Suprapubic skin (tissue), 4 donors: ENCODE data around the gene TMEM132D. TPM values are rescaled to one million over a fixed set of nuclear protein-coding genes. Genes with fewer than 3 reads are reported as not detected.

Source experiments
- DNase-seq, 2 donors: peaks; one replicate each; pipeline ENCODE4 v3.0.0-alpha.2; 2019; ENCODE audit warnings: low spot score in 2 of 2
- H3K27ac ChIP-seq: fragments of 200-600 bp; sonication (generic); one replicate; pipeline ENCODE4 v1.5.1; 2019
- H3K27me3 ChIP-seq: fragments of 200-600 bp; sonication (generic); one replicate; pipeline ENCODE4 v1.5.1; 2019
- H3K36me3 ChIP-seq: fragments of 200-600 bp; sonication (generic); one replicate; pipeline ENCODE4 v1.5.1; 2019
- H3K4me1 ChIP-seq: fragments of 200-600 bp; sonication (generic); one replicate; pipeline ENCODE4 v1.5.1; 2019
- H3K4me3 ChIP-seq: fragments of 200-600 bp; sonication (generic); one replicate; pipeline ENCODE4 v1.5.1; 2019; ENCODE audit warnings: mild to moderate bottlenecking
- H3K9me3 ChIP-seq: fragments of 200-600 bp; sonication (generic); one replicate; pipeline ENCODE4 v1.5.1; 2019
- CTCF ChIP-seq, 2 donors: fragments of 200-600 bp in 1 of 2; fragments of 450-650 bp in 1 of 2; sonication (generic) in 1 of 2; IDR thresholded peaks; one replicate each; pipeline ENCODE4 v1.5.1; 2016 to 2019; ENCODE audit warnings: antibody characterized with exemption in 2 of 2, mild to moderate bottlenecking in 1 of 2, moderate library complexity in 1 of 2
- EP300 ChIP-seq: sonication (generic); formaldehyde crosslinking; IDR thresholded peaks from one replicate; pipeline ENCODE4 v1.6.1; 2017; ENCODE audit warnings: antibody characterized with exemption
- POLR2A ChIP-seq, 2 donors: fragments of 450-650 bp; IDR thresholded peaks; one replicate each; pipeline ENCODE4 v1.6.1; 2017; ENCODE audit warnings: antibody characterized with exemption in 2 of 2, mild to moderate bottlenecking in 2 of 2, moderate library complexity in 2 of 2
- POLR2AphosphoS5 ChIP-seq, 3 donors: sonication (generic); formaldehyde crosslinking; IDR thresholded peaks; one replicate each; pipeline ENCODE4 v1.6.1; 2017; ENCODE audit warnings: antibody characterized with exemption in 3 of 3
- WGBS: methylation state at CpG from one replicate; pipeline ENCODE4 v1.1.5; 2018; 5-methylcytosine and 5-hydroxymethylcytosine counted together
- total RNA-seq, 4 donors: library from RNA; depleted of rRNA; stranded (reverse); fragments of >200 nt; gene quantifications; one replicate each; pipeline ENCODE4 v1.1.0, GENCODE V29; 2016

TMEM132D gene
- under 1 TPM in 2 of 4 donors, not detected in 2; 0.10 to 0.64 TPM for total RNA-seq

DNA sequence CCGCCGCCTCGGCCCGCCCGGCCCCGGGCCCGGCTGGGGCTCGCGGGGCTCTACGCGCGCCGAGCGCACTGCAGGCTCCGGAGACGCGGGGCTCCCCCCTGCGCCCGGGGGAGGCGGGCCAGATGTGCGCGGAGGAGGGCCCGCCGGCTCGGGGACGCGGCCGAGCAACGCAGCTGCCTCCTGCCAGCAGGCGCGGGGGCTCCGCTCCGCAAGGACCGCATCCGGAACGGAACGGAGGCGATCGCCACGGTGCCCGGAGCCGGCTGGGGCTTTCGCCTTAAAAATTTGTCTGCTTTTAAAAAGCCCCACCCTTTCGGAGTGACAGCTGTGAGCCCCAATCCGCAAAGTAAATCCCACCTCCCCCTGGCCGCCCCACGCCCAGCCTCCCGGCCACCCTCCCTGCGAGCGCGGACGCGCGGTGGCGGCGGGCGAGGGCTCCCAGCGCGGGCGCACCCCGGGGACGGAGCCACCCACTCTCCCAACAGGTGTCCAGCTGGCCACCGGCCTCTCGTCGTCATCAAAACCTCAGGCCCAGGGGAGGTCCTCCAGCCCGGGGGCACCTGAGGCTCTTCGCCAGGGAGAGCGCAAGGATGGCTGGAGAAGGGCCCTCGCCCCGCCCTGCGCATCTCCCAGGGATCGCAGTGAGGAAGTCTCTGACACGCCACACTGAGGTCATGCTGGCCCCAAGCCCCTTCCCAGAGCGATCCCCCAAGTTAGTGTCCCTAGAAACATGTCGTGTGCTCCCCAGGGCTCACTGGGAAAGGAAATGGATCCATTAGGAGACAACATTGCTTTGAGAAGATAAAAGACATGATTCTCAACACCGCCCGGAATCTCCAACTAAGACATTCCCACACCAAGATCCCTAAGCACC is at the start of gene TMEM132D:
Gene TMEM132D (minus strand): TSS at position 70 of the 874 bp plus-strand sequence.
- Histone ChIP-seq H3K4me1 (peaks cover 4% of the 10 kb centered on the region), H3K27me3 (peaks cover 60% of the 10 kb centered on the region), H3K27ac (no peak within 1 kb of the TSS), H3K36me3 (no peaks in the 10 kb centered on the region), H3K4me3 (no peak within 1 kb of the TSS), H3K9me3 (no peaks in the 10 kb centered on the region)
- DNase-seq: no peak
- no peak for TF ChIP-seq POLR2AphosphoS5 (IDR thresholded peaks at IDR 0.05)
- no peak for TF ChIP-seq POLR2A (IDR thresholded peaks at IDR 0.05)
- WGBS: 5% methylated on average over 21 of the region's 77 CpGs

GRCh38 chr12:129949651-129950050 is 45.8 kb upstream of the TMEM132D start:
- no peak overlapping the region for H3K4me3 ChIP-seq
- DNase-seq: no peak
- WGBS: 88% methylated on average over 16 of the region's 16 CpGs
- no peaks in the 10 kb centered on the region for H3K4me1 ChIP-seq
- H3K36me3 ChIP-seq: no peaks in the 10 kb centered on the region
- peaks cover 9% of the 10 kb centered on the region for H3K9me3 ChIP-seq
- no peak for TF ChIP-seq POLR2AphosphoS5 (IDR thresholded peaks at IDR 0.05)
- TF ChIP-seq CTCF (IDR thresholded peaks at IDR 0.05): no peak
- no peak for TF ChIP-seq POLR2A (IDR thresholded peaks at IDR 0.05)
- no peak for TF ChIP-seq EP300
- no peak overlapping the region for H3K27ac ChIP-seq
- H3K27me3 ChIP-seq: no peaks in the 10 kb centered on the region

DNA sequence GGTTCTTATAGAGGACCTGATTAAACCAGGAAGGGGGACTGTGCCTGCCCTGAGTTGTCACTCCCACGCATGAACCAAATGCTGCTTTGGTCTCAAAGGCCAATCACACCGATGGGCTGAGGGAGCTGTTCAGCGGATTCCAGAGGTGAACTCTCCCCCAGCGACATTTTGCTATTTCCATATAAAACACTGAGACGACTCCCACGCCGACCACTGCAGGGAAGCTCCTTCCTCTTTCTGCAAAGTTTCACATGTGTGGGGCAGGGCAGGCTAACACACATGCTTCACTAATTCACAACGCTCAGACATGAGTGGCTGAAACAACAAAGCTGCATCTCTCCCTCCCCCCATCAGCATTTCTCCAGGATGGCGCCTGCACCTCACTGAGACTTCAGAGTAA is 37.8 kb upstream of the TMEM132D start:
- H3K4me1 ChIP-seq: no peaks in the 10 kb centered on the region
- H3K4me3 ChIP-seq: no peak overlapping the region
- H3K9me3 ChIP-seq: no peaks in the 10 kb centered on the region
- WGBS: 60% methylated on average over 9 of the region's 9 CpGs
- H3K36me3 ChIP-seq: no peaks in the 10 kb centered on the region
- H3K27me3 ChIP-seq: no peaks in the 10 kb centered on the region
- TF ChIP-seq POLR2AphosphoS5 (IDR thresholded peaks at IDR 0.05) (no peak), EP300 (no peak), CTCF (IDR thresholded peaks at IDR 0.05) (no peak), POLR2A (IDR thresholded peaks at IDR 0.05) (no peak)
- no peak overlapping the region for H3K27ac ChIP-seq
- no peak for DNase-seq

- WGBS: 51% methylated on average over 7 of the region's 7 CpGs
- Histone ChIP-seq H3K27me3 (no peaks in the 10 kb centered on the region), H3K4me3 (no peak overlapping the region), H3K36me3 (no peaks in the 10 kb centered on the region), H3K27ac (no peak overlapping the region), H3K4me1 (no peaks in the 10 kb centered on the region), H3K9me3 (peaks cover 6% of the 10 kb centered on the region)
- DNase-seq: no peak
- TF ChIP-seq POLR2A (IDR thresholded peaks at IDR 0.05) (no peak), CTCF (IDR thresholded peaks at IDR 0.05) (no peak), POLR2AphosphoS5 (IDR thresholded peaks at IDR 0.05) (no peak), EP300 (no peak)
These were observed 34.3 kb upstream of the TMEM132D start for GRCh38 chr12:129938089-129938488.

- no peaks in the 10 kb centered on the region for H3K4me1 ChIP-seq
- TF ChIP-seq EP300: no peak
- TF ChIP-seq CTCF (IDR thresholded peaks at IDR 0.05): no peak
- TF ChIP-seq POLR2AphosphoS5 (IDR thresholded peaks at IDR 0.05): no peak
- no peak for TF ChIP-seq POLR2A (IDR thresholded peaks at IDR 0.05)
- no peak overlapping the region for H3K4me3 ChIP-seq
- H3K9me3 ChIP-seq: peaks cover 7% of the 10 kb centered on the region
- H3K27ac ChIP-seq: no peak overlapping the region
- H3K27me3 ChIP-seq: no peaks in the 10 kb centered on the region
- WGBS: 21% methylated on average over 5 of the region's 5 CpGs
- DNase-seq: no peak
- H3K36me3 ChIP-seq: no peaks in the 10 kb centered on the region
These were observed 33.6 kb upstream of the TMEM132D start for GRCh38 chr12:129937426-129937825.
